Measurements from ENCODE around the gene CLASP1.
"Not testable (repeated sequence)": the region's sequence is repeated elsewhere in the genome, so short reads cannot be mapped to it uniquely, and the experiment has no call there.

GRCh38 chr2:121563754-121564153 is 85.5 kb downstream of the CLASP1 start:
- TF ChIP-seq EP300 (IDR thresholded peaks at IDR 0.05; ENCODE audit: borderline replicate concordance in 1 of 2, low read depth in 2 of 2, low read length in 2 of 2); TAF1 (IDR thresholded peaks at IDR 0.05; ENCODE audit: low read depth, low read length); CTCF (IDR thresholded peaks at IDR 0.05; ENCODE audit: control extremely low read depth in 1 of 3, insufficient read depth in 1 of 3, low read depth in 1 of 3, low read length in 3 of 3); USF2 (IDR thresholded peaks at IDR 0.05; ENCODE audit: low read length): not testable (repeated sequence)

Measured in H1 (cell line).